Heart left ventricle (tissue), 16 donors: ENCODE results near the gene RAB3C. TPM values are rescaled to one million over a fixed set of nuclear protein-coding genes. Genes with fewer than 3 reads are reported as not detected.
"Not testable (repeated sequence)": the region's sequence is repeated elsewhere in the genome, so short reads cannot be mapped to it uniquely, and the experiment has no call there.

Source experiments
- ATAC-seq, 4 donors: fragments of 200-7000 bp; cut with Tn5 transposase; one replicate each; pipeline ENCODE4 v1.9.1; 2020 to 2022; ENCODE audit warnings: moderate library complexity in 4 of 4, mild to moderate bottlenecking in 3 of 4, moderate number of reproducible peaks in 1 of 4
- DNase-seq, 5 donors: peaks; one replicate each; pipeline ENCODE4 v3.0.0-alpha.2; 2020
- H3K27ac ChIP-seq, 12 donors: fragments of 200-600 bp; sonication (generic) in 4 of 12; one replicate each; pipeline versions ENCODE4 v1.5.0 to v1.8.0; 2016 to 2022; ENCODE audit warnings: mild to moderate bottlenecking in 2 of 12
- H3K27me3 ChIP-seq, 9 donors: fragments of 200-600 bp; sonication (generic) in 2 of 9; one replicate each; pipeline versions ENCODE4 v1.5.1 to v1.8.0; 2016 to 2022; ENCODE audit warnings: mild to moderate bottlenecking in 3 of 9
- H3K36me3 ChIP-seq, 9 donors: fragments of 200-600 bp; sonication (generic) in 2 of 9; one replicate each; pipeline versions ENCODE4 v1.5.0 to v1.8.0; 2018 to 2022; ENCODE audit warnings: mild to moderate bottlenecking in 2 of 9
- H3K4me1 ChIP-seq, 12 donors: fragments of 200-600 bp; sonication (generic) in 4 of 12; one replicate each; pipeline versions ENCODE4 v1.5.0 to v1.8.0; 2016 to 2022; ENCODE audit warnings: mild to moderate bottlenecking in 3 of 12
- H3K4me3 ChIP-seq, 12 donors: fragments of 200-600 bp; sonication (generic) in 4 of 12; one replicate each; pipeline versions ENCODE4 v1.5.0 to v1.8.0; 2017 to 2022; ENCODE audit warnings: mild to moderate bottlenecking in 9 of 12, moderate library complexity in 4 of 12
- H3K9me3 ChIP-seq, 12 donors: fragments of 200-600 bp; sonication (generic) in 4 of 12; one replicate each; pipeline versions ENCODE4 v1.5.0 to v1.8.0; 2016 to 2022; ENCODE audit warnings: mild to moderate bottlenecking in 1 of 12
- POLR2A ChIP-seq, 2 donors: fragments of 450-650 bp; IDR thresholded peaks; one replicate each; pipeline ENCODE4 v1.6.1; 2017; ENCODE audit warnings: antibody characterized with exemption in 2 of 2, mild to moderate bottlenecking in 2 of 2, moderate library complexity in 2 of 2
- WGBS, 4 donors: extraction: QIAGEN DNeasy Blood & Tissue Kit in 2 of 4; methylation state at CpG; one replicate each; pipeline versions ENCODE4 v1.1.5 to v1.1.7; 2013 to 2018; 5-methylcytosine and 5-hydroxymethylcytosine counted together
- intact Hi-C, 10 donors: fragments of 100-400 bp; cut with DNase I; formaldehyde crosslinking; loops; one replicate each; pipeline versions ENCODE4 v1.11.1 to v1.14.2; 2022
- polyA plus RNA-seq, 2 donors: library from polyadenylated mRNA; stranded (reverse); fragments of 200-250 nt; gene quantifications; one replicate each; pipeline ENCODE4 v1.2.3, GENCODE V29; 2013
- total RNA-seq, 9 donors: library from RNA; depleted of rRNA in 2 of 9; stranded (reverse); fragments of >200 nt in 2 of 9; fragmentation: NEBNext Ultra II Directional in 3 of 9; extraction: Animal tissue kit (Norgen Biotek cat#: 25700) in 3 of 9; gene quantifications; one replicate each; pipeline versions ENCODE4 v1.1.0 to v1.2.4, GENCODE V29; 2016 to 2023
- TF ChIP-seq, protein P1 (sequence below), 12 donors: fragments of 200-600 bp; sonication (generic) in 4 of 12; IDR thresholded peaks; one replicate each; pipeline versions ENCODE4 v1.5.0 to v1.8.0; 2018 to 2022; ENCODE audit warnings: antibody characterized with exemption in 12 of 12, mild to moderate bottlenecking in 5 of 12
- donor health status: ischemic (EF 13 %, LVEDD 7.1; RV severe dilation, severe dysfunction).
- donor health status: healthy with polysubstance abuse.
- donor health status: DM: no; HTN: yes; CAD: no.
- donor health status: DM: no; HTN: no; CAD: no.
- donor health status: ischemic (EF 25% LVEDD 6.9; RV normal size, moderate dysfunction).
- donor health status: ischemic (EF 25% LVEDD 5.7; RV mildly dilated, moderate dysfunction).
- donor health status: healthy.
- donor health status: DM: yes; HTN: yes; CAD: no.
- donor health status: ischemic (EF 35%, LVEDD 5.7; RV mildly dilated, moderate dysfunction).
- donor health status: nonischemic (EF 11% LVEDD 7.7; RV severe dilation, severe dysfunction).
- donor health status: DM: yes; HTN: yes; CAD: no.
- donor health status: PGD.
- donor health status: ischemic (EF 29% LVEDD 5.4; RV normal size, mild dysfunction).
- donor health status: nonischemic (EF 23%, LVEDD 6.1; RV moderate dilation, normal function).

Gene RAB3C
- total and polyA plus RNA-seq, 11 donors, result 0.04 to 3.8 (median 0.57) TPM; not detected in 2

DNA sequence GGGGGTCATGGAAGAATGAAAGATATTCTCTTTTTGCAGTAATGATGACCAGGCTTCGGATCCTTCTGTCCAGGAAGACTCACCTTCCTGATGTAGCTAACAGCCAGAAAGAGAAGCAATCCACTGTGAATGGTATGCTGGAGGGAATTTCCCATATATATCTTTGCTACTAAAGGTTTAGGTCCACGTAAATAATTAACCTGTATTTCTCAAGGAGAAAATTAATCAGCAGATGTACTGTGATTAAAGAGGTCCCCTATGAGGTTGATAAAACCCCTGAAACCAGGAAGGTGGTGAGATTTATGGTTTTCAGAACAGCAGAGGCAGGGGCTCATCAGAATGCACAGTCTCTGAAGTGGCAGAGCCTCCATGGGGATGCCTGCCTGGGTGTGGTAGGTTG lies 11.4 kb upstream of the RAB3C start:
- H3K4me3 ChIP-seq, result no peak overlapping the region
- H3K27me3 ChIP-seq, result no peaks in the 10 kb centered on the region
- intact Hi-C loops, result no loop called here
- H3K27ac ChIP-seq, result no peak overlapping the region
- 74 to 80% (median 78%) methylated on average over 2 of the region's 2 CpGs for WGBS, 4 donors
- DNase-seq (no peak), ATAC-seq (no peak)
- peaks cover 0 to 5% (median 0%) of the 10 kb centered on the region in 12 donors for H3K9me3 ChIP-seq
- TF ChIP-seq, protein P1, sequence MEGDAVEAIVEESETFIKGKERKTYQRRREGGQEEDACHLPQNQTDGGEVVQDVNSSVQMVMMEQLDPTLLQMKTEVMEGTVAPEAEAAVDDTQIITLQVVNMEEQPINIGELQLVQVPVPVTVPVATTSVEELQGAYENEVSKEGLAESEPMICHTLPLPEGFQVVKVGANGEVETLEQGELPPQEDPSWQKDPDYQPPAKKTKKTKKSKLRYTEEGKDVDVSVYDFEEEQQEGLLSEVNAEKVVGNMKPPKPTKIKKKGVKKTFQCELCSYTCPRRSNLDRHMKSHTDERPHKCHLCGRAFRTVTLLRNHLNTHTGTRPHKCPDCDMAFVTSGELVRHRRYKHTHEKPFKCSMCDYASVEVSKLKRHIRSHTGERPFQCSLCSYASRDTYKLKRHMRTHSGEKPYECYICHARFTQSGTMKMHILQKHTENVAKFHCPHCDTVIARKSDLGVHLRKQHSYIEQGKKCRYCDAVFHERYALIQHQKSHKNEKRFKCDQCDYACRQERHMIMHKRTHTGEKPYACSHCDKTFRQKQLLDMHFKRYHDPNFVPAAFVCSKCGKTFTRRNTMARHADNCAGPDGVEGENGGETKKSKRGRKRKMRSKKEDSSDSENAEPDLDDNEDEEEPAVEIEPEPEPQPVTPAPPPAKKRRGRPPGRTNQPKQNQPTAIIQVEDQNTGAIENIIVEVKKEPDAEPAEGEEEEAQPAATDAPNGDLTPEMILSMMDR (IDR thresholded peaks at IDR 0.05), result no peak
- TF ChIP-seq POLR2A (IDR thresholded peaks at IDR 0.05), result no peak
- H3K4me1 ChIP-seq, result no peaks in the 10 kb centered on the region
- H3K36me3 ChIP-seq, result no peaks in the 10 kb centered on the region

DNA sequence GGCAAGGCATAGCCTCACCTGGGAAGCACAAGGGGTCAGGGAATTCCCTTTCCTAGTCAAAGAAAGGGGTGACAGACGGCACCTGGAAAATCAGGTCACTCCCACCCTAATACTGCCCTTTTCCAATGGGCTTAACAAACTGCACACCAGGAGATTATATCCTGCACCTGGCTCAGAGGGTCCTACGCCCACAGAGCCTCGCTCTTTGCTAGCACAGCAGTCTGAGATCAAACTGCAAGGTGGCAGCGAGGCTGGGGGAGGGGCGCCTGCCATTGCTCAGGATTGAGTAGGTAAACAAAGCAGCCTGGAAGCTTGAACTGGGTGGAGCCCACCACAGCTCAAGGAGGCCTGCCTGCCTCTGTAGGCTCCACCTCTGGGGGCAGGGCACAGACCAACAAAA lies 9.9 kb upstream of the RAB3C start:
- not testable (repeated sequence) for ATAC-seq, H3K27me3 ChIP-seq
- peak in 1 of 5 donors; percentile 15 for DNase-seq

DNA sequence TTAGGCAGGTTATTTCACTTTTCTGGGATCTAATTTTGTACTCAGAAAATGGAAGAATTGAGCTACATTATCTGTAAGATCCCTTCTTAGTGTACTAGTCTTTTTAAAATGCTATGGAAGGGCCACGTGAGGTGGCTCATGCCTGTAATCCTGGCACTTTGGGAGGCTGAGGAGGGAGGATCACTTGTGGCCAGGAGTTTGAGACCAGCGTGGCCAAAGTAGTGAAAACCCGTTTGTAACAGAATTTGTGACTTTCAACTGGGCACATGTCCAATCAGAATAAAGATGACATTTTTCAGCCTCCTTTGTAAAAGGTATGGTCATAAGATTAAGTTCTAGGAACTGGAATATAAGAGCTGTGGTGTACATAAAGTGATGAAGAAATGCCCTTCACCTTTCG lies 3.1 kb upstream of the RAB3C start:
- H3K9me3 ChIP-seq, result peaks cover 0 to 3% (median 0%) of the 10 kb centered on the region in 12 donors
- no peak for TF ChIP-seq POLR2A (IDR thresholded peaks at IDR 0.05)
- peaks cover 0 to 41% (median 8%) of the 10 kb centered on the region in 9 donors for H3K27me3 ChIP-seq
- peaks cover 0 to 19% (median 11%) of the 10 kb centered on the region in 12 donors for H3K4me1 ChIP-seq
- DNase-seq, result peak in 1 of 5 donors; percentile 20
- H3K27ac ChIP-seq, result no peak overlapping the region
- WGBS, 4 donors, result 64 to 70% (median 66%) methylated on average over 4 of the region's 4 CpGs
- H3K36me3 ChIP-seq, result no peaks in the 10 kb centered on the region
- no peak for ATAC-seq
- intact Hi-C loops, result no loop called here
- H3K4me3 ChIP-seq, result no peak overlapping the region

More for the DNA sequence above, 9.9 kb upstream of the RAB3C start:
- 75 to 88% (median 83%) methylated on average over 5 of the region's 5 CpGs for WGBS, 4 donors
- H3K4me1 ChIP-seq, H3K4me3 ChIP-seq, H3K9me3 ChIP-seq, H3K27ac ChIP-seq, H3K36me3 ChIP-seq, intact Hi-C loops: not testable (repeated sequence)

DNA sequence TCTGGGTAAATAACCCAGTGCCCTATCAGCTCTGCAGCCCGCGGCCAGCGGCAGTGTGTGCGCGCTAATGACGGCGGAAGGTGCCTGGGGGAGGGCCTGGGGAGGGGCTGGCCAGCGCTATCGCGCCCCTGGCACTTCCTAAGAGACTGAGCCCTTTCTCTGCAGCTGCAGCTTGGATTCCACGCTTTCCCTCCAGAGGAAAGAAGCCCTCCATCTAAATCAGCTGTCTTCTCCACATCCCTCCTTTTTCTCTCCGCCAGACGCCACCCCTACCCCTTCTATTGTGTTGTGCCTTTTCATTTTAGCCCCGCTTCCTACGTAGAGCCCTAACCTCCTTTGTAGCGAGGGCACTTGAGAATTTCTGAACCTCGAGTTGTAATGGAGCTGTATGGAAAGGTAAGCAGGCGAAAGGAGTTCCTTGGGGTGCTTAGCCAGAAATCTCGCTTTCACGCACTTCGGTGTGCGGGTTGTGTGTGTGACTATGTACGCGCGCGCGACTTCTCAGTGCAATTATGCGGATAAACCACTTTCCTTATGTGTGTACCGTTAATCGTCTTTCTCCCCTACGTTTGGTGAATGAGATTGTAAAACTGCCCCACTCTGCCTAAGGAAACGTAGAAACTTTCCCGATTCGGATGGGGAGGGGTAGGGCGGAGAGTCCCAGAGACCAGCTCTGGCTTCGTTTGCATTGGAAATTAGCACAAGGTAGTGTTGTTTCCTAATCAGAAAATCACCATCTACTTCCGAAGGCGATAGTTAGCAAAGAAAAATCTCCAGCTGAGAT lies 664 bp upstream of the RAB3C start:
- peaks cover 0 to under 1% (median 0%) of the 10 kb centered on the region in 12 donors for H3K9me3 ChIP-seq
- peaks cover 0 to 41% (median 11%) of the 10 kb centered on the region in 9 donors for H3K27me3 ChIP-seq
- ATAC-seq, result peak; percentile 1 to 34 (median 17)
- 1 to 2% (median 1%) methylated on average over 38 of the region's 38 CpGs for WGBS, 4 donors
- peak overlapping the region; percentile 30 to 68 (median 56) for H3K4me3 ChIP-seq
- intact Hi-C loops, result no loop called here
- peak in 1 of 5 donors; percentile 51 for DNase-seq
- no peak overlapping the region for H3K27ac ChIP-seq
- TF ChIP-seq POLR2A (IDR thresholded peaks at IDR 0.05), result no peak
- TF ChIP-seq, protein P1 (IDR thresholded peaks at IDR 0.05), result no peak
- no peaks in the 10 kb centered on the region for H3K36me3 ChIP-seq
- peaks cover 0 to 19% (median 11%) of the 10 kb centered on the region in 12 donors for H3K4me1 ChIP-seq

DNA sequence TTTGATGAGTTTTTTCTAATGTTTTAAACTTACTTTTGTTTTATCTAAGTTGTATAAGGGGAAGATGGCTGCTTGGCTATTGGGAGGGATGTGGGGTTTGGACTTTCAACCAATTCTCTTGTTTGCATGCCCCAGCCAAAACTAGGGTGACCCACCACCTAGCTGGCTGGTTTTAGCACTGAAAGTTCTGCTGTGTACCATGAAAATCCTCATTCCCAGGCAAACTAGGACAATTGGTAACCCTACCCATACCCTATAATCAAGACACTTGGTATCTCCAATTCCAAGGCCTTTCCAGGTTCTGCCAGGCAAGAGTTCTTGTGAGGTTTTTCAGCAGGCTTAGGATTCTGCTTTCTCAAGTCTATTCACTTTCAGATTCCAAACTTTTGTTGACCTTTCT lies 13.1 kb downstream of the RAB3C start:
- H3K4me3 ChIP-seq, result no peak overlapping the region
- no peak overlapping the region for H3K27ac ChIP-seq
- no peaks in the 10 kb centered on the region for H3K36me3 ChIP-seq
- no peaks in the 10 kb centered on the region for H3K4me1 ChIP-seq
- DNase-seq, result no peak
- no peaks in the 10 kb centered on the region for H3K9me3 ChIP-seq
- peaks cover 0 to 5% (median 0%) of the 10 kb centered on the region in 9 donors for H3K27me3 ChIP-seq
- no peak for ATAC-seq
- TF ChIP-seq, protein P1 (IDR thresholded peaks at IDR 0.05), result no peak
- intact Hi-C loops, result no loop called here
